ENCODE results near the gene ZNF66.
"Not testable (repeated sequence)": the region's sequence is repeated elsewhere in the genome, so short reads cannot be mapped to it uniquely, and the experiment has no call there.

The ZNF66 gene

GRCh38 chr19:20787786-20788185 is 11.7 kb downstream of the ZNF66 start:
- no peaks in the 10 kb centered on the region for H3K9me2 ChIP-seq (replicated peaks; ENCODE audit: control insufficient read depth, low read length)
- H3K4me3 ChIP-seq (ENCODE audit: low read length) = no peak overlapping the region
- peaks cover 51% of the 10 kb centered on the region for H3K36me3 ChIP-seq (ENCODE audit: control insufficient read depth, low read length)

GRCh38 chr19:20791806-20792205 is 15.7 kb downstream of the ZNF66 start:
- Histone ChIP-seq H3K9me2 (replicated peaks; ENCODE audit: control insufficient read depth, low read length) (no peaks in the 10 kb centered on the region), H3K27me3 (ENCODE audit: control insufficient read depth, low read length) (no peaks in the 10 kb centered on the region), H3K36me3 (ENCODE audit: control insufficient read depth, low read length) (peaks cover 42% of the 10 kb centered on the region), H4K20me1 (ENCODE audit: control insufficient read depth, insufficient read depth, low read depth, low read length) (no peaks in the 10 kb centered on the region), H3F3A (ENCODE audit: control insufficient read depth, insufficient read depth) (no peaks in the 10 kb centered on the region), H3K4me1 (ENCODE audit: control insufficient read depth, low read length) (no peaks in the 10 kb centered on the region), H3K4me3 (ENCODE audit: low read length) (no peak overlapping the region), H3K27ac (ENCODE audit: low read depth, low read length) (no peak overlapping the region), H3K4me2 (ENCODE audit: low read length) (no peak overlapping the region), H3K9me3 (ENCODE audit: control insufficient read depth, insufficient read depth, low read length) (peaks cover 4% of the 10 kb centered on the region; the same call in 1 of the 2 replicates), H3K79me2 (ENCODE audit: control insufficient read depth, low read length) (peaks cover 5% of the 10 kb centered on the region)
- TF ChIP-seq CTCF (IDR thresholded peaks at IDR 0.05; ENCODE audit: low read depth, low read length, poor library complexity, severe bottlenecking) (no peak), EZH2phosphoT487 (IDR thresholded peaks at IDR 0.05; ENCODE audit: borderline replicate concordance, low read length) (no peak)

More at GRCh38 chr19:20787786-20788185, 11.7 kb downstream of the ZNF66 start:
- peaks cover 8% of the 10 kb centered on the region; the same call in 1 of the 2 replicates for H3K9me3 ChIP-seq (ENCODE audit: control insufficient read depth, insufficient read depth, low read length)
- no peak overlapping the region for H3K4me2 ChIP-seq (ENCODE audit: low read length)
- H3F3A ChIP-seq (ENCODE audit: control insufficient read depth, insufficient read depth) = no peaks in the 10 kb centered on the region
- H3K79me2 ChIP-seq (ENCODE audit: control insufficient read depth, low read length) = peaks cover 39% of the 10 kb centered on the region
- H4K20me1 ChIP-seq (ENCODE audit: control insufficient read depth, insufficient read depth, low read depth, low read length) = no peaks in the 10 kb centered on the region
- no peak overlapping the region for H3K27ac ChIP-seq (ENCODE audit: low read depth, low read length)
- TF ChIP-seq EZH2phosphoT487 (IDR thresholded peaks at IDR 0.05; ENCODE audit: borderline replicate concordance, low read length) (no peak), CTCF (IDR thresholded peaks at IDR 0.05; ENCODE audit: low read depth, low read length, poor library complexity, severe bottlenecking) (no peak)
- H3K4me1 ChIP-seq (ENCODE audit: control insufficient read depth, low read length) = no peaks in the 10 kb centered on the region
- H3K27me3 ChIP-seq (ENCODE audit: control insufficient read depth, low read length) = no peaks in the 10 kb centered on the region

GRCh38 chr19:20806311-20807262 is 30.5 kb downstream of the ZNF66 start:
- H3K27me3 ChIP-seq (ENCODE audit: control insufficient read depth, low read length); H3K27ac ChIP-seq (ENCODE audit: low read depth, low read length); H3F3A ChIP-seq (ENCODE audit: control insufficient read depth, insufficient read depth); H3K4me1 ChIP-seq (ENCODE audit: control insufficient read depth, low read length); H3K9me2 ChIP-seq (replicated peaks; ENCODE audit: control insufficient read depth, low read length); H3K79me2 ChIP-seq (ENCODE audit: control insufficient read depth, low read length); H3K36me3 ChIP-seq (ENCODE audit: control insufficient read depth, low read length); H4K20me1 ChIP-seq (ENCODE audit: control insufficient read depth, insufficient read depth, low read depth, low read length); H3K4me3 ChIP-seq (ENCODE audit: low read length); H3K4me2 ChIP-seq (ENCODE audit: low read length): not testable (repeated sequence)
- peaks cover 32% of the 10 kb centered on the region for H3K9me3 ChIP-seq (ENCODE audit: control insufficient read depth, insufficient read depth, low read length)

- no peaks in the 10 kb centered on the region for H3K79me2 ChIP-seq (ENCODE audit: control insufficient read depth, low read length)
- H3K27ac ChIP-seq (ENCODE audit: low read depth, low read length) = no peak overlapping the region
- H3K27me3 ChIP-seq (ENCODE audit: control insufficient read depth, low read length) = no peaks in the 10 kb centered on the region
- H3K36me3 ChIP-seq (ENCODE audit: control insufficient read depth, low read length) = no peaks in the 10 kb centered on the region
- no peaks in the 10 kb centered on the region for H4K20me1 ChIP-seq (ENCODE audit: control insufficient read depth, insufficient read depth, low read depth, low read length)
- H3K4me3 ChIP-seq (ENCODE audit: low read length) = no peak overlapping the region
- H3F3A ChIP-seq (ENCODE audit: control insufficient read depth, insufficient read depth) = no peaks in the 10 kb centered on the region
- H3K9me2 ChIP-seq (replicated peaks; ENCODE audit: control insufficient read depth, low read length) = no peaks in the 10 kb centered on the region
- no peaks in the 10 kb centered on the region for H3K4me1 ChIP-seq (ENCODE audit: control insufficient read depth, low read length)
- no peak overlapping the region for H3K4me2 ChIP-seq (ENCODE audit: low read length)
- peaks cover 7% of the 10 kb centered on the region; the same call in 1 of the 2 replicates for H3K9me3 ChIP-seq (ENCODE audit: control insufficient read depth, insufficient read depth, low read length)
- TF ChIP-seq EZH2phosphoT487 (IDR thresholded peaks at IDR 0.05; ENCODE audit: borderline replicate concordance, low read length) = no peak
- TF ChIP-seq CTCF (IDR thresholded peaks at IDR 0.05; ENCODE audit: low read depth, low read length, poor library complexity, severe bottlenecking) = no peak
Observed at GRCh38 chr19:20840371-20840770, 64.3 kb downstream of the ZNF66 start.

Measured in DOHH2 (cell line).